HG03095 (cell line): ENCODE results near the gene DTNB.

Source experiments
- ATAC-seq: cut with Tn5 transposase; IDR thresholded peaks from one replicate; pipeline ENCODE4 v1.9.1; 2021; ENCODE audit warnings: moderate library complexity; ENCODE audit not compliant: unreplicated experiment

Gene DTNB

GRCh38 chr2:25375371-25375988 is 297.9 kb downstream of the DTNB start:
- ATAC-seq: no peak

- ATAC-seq: no peak
Measured at GRCh38 chr2:25374827-25375226, 298.6 kb downstream of the DTNB start.

GRCh38 chr2:25374411-25374810 is 299.0 kb downstream of the DTNB start:
- ATAC-seq: no peak

- no peak for ATAC-seq
Measured at GRCh38 chr2:25373269-25373981, 300.0 kb downstream of the DTNB start.

- no peak for ATAC-seq
Measured at GRCh38 chr2:25372405-25373268, 300.7 kb downstream of the DTNB start.

GRCh38 chr2:25371253-25372241 is 301.8 kb downstream of the DTNB start:
- no peak for ATAC-seq

- no peak for ATAC-seq
Measured at GRCh38 chr2:25369876-25370275, 303.5 kb downstream of the DTNB start.

GRCh38 chr2:25369439-25369838 is 303.9 kb downstream of the DTNB start:
- no peak for ATAC-seq

GRCh38 chr2:25368660-25369059 is 304.7 kb downstream of the DTNB start:
- no peak for ATAC-seq

GRCh38 chr2:25367296-25367695 is 306.1 kb downstream of the DTNB start:
- ATAC-seq: no peak

GRCh38 chr2:25366629-25367028 is 306.7 kb downstream of the DTNB start:
- no peak for ATAC-seq

- ATAC-seq: no peak
Measured at GRCh38 chr2:25365241-25365640, 308.1 kb downstream of the DTNB start.

GRCh38 chr2:25363733-25364132 is 309.6 kb downstream of the DTNB start:
- ATAC-seq: no peak

GRCh38 chr2:25362434-25363145 is 310.8 kb downstream of the DTNB start:
- ATAC-seq: peak; percentile 64

- ATAC-seq: peak; percentile 74
Measured at GRCh38 chr2:25362049-25362433, 311.3 kb downstream of the DTNB start.

GRCh38 chr2:25361261-25362048 is 311.9 kb downstream of the DTNB start:
- no peak for ATAC-seq

GRCh38 chr2:25358836-25359235 is 314.5 kb downstream of the DTNB start:
- no peak for ATAC-seq

- no peak for ATAC-seq
Measured at GRCh38 chr2:25358249-25358815, 315.0 kb downstream of the DTNB start.

GRCh38 chr2:25356088-25356487 is 317.3 kb downstream of the DTNB start:
- ATAC-seq: no peak
